ENCODE data around the gene SLC9A3.

GRCh38 chr5:492314-492893, 31.8 kb downstream of the SLC9A3 start:
- TF ChIP-seq CTCF (IDR thresholded peaks at IDR 0.05) = no peak
- no peak for TF ChIP-seq ZFX (IDR thresholded peaks at IDR 0.05; ENCODE audit: borderline replicate concordance)

Data from 22Rv1 (cell line).